PC-9 (cell line): ENCODE measurements around the gene MCC.

Experiments used
- CTCF ChIP-seq: fragments of 200-600 bp; sonication (generic); conservative IDR thresholded peaks from 2 replicates; pipeline ENCODE4 v1.6.1; 2017; ENCODE audit warnings: mixed run types, antibody characterized with exemption, mild to moderate bottlenecking, moderate library complexity
- EZH2 ChIP-seq: fragments of 200-600 bp; sonication (generic); IDR thresholded peaks from 2 replicates; pipeline ENCODE4 v1.8.0; 2017; ENCODE audit warnings: antibody characterized with exemption, low read depth

- TF ChIP-seq CTCF (no peak), EZH2 (no peak)
Observed at GRCh38 chr5:113062869-113063508, 425.3 kb downstream of the MCC start.
